SKM-1 treated with dmso at 0.1 percent for 144 hours (cell line): ENCODE data around the gene FUT8.
A peak's percentile ranks its signal among the peaks of the same experiment; 100 is the strongest.

Source experiments
- DNase-seq: peaks from one replicate; lab custom pipeline; 2025; ENCODE audit not compliant: unreplicated experiment; lab: John Stamatoyannopoulos, UW

Gene FUT8

GRCh38 chr14:65491274-65491673 is 78.7 kb downstream of the FUT8 start:
- no peak for DNase-seq

DNA sequence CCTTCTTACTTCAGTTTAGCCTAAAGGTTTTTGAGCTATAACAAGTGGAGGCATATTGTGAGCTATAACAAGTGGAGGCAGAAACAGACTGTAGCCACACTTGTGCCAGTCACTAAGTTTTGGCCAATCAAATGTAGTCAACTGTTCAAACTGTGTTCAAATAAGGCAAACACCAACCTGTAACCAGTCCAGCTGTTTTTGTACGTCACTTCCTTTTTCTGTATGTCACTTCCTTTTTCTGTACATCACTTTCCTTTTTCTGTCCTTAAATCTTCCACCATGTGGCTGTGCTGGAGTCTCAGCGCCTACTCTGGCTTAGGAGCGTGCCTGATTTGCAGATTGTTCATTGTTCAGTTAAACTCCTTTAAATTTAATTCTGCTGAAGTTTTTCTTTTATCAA is 79.7 kb downstream of the FUT8 start:
- peak; percentile 2 for DNase-seq

- no peak for DNase-seq
Measured at GRCh38 chr14:65495196-65495595, 82.7 kb downstream of the FUT8 start.

- no peak for DNase-seq
Measured at GRCh38 chr14:65496178-65496993, 83.9 kb downstream of the FUT8 start.

DNA sequence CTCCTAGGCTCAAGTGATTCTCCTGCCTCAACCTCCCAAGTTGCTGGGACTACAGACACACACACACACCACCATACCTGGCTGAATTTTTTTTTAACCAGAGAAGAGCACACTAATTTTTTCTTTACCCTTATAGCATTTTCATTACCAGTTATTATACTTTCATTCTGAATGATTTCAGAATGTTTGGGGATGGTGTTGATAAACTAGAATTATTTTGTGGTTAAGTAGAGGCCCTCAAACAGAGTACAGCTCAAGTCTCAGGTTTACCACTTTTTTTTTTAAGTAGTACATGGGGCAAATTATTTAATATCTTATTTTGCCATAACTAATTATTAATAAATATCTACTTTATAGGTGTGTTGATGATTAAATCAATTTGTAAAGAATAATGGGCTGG is 86.6 kb downstream of the FUT8 start:
- DNase-seq = no peak

GRCh38 chr14:65500075-65500474 is 87.5 kb downstream of the FUT8 start:
- no peak for DNase-seq

DNA sequence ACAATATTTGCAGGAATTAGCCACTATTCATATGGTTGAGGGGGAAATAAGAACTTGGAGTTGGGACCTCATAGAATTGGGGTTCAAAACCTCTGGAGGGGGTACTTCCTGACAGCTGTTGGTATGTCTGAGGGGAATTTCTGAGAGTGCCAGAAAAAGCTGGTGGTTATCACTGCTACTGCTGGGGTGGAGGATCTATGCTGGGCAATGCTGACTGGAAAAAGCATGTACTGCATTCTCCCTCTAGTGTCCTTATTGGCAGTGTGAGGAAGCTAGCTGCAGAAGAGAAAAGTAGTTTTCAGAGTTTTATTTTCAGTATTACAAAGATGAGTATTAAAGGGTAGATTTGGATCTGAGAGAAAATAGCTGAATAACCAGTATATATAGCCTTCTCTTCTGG is 88.8 kb downstream of the FUT8 start:
- DNase-seq = no peak

DNA sequence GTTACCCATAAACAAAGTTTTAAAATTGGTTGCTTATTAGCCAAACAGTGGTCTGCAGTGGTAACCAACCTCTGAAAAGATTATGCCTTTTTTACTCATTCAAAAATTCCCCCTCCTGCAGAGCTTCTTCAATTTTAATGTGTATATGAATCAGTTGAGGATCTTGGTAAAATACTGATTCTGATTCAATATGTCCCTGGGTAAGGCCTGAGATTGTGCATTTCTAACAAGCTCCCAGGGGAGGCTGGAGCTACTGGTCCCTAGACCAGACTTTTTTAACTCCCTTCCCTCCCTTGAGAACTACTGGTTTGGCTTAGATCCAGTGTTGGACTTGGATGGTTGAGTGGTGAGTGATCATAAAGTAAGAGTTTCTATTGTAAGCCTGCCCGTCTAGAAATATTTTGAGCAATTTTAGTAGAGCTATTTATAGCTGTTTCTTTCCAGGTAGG is 90.2 kb downstream of the FUT8 start:
- DNase-seq = no peak

- no peak for DNase-seq
Measured at GRCh38 chr14:65503771-65504170, 91.2 kb downstream of the FUT8 start.

DNA sequence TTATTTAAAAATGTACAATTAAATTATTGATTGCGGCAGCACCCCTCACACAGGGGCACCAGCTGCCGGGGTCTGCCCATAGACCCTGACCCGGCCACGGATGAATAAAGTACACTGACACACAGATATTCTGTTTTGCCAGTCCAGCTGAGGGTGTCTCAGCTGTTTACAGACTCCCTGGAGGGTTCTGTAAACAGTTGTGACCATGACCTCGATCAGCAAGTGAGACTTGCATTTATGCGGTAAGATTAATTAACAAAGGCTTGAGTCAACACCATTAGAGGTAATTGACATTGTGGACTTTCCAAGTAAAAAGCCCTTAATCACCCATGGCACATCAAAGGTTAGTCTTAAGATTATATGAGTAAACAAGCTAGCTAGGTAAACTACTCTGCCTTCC is 94.3 kb downstream of the FUT8 start:
- no peak for DNase-seq

DNA sequence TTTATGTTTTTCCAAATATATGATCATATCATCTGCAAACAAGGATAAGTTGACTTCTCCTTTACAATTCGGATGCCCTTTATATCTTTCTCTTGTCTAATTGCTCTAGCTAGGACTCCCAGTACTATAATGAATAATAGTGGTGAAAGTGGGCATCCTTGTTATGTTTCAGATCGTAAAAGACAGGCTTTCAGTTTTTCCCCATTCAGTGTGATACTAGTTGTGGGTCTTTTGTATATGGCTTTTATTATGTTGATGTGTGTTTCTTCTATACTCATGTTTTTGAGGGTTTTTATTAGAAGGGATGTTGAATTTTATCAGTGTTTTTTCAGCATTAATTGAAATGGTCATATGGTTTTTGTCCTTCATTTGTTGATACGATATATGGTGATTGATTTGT is 97.3 kb downstream of the FUT8 start:
- no peak for DNase-seq

DNA sequence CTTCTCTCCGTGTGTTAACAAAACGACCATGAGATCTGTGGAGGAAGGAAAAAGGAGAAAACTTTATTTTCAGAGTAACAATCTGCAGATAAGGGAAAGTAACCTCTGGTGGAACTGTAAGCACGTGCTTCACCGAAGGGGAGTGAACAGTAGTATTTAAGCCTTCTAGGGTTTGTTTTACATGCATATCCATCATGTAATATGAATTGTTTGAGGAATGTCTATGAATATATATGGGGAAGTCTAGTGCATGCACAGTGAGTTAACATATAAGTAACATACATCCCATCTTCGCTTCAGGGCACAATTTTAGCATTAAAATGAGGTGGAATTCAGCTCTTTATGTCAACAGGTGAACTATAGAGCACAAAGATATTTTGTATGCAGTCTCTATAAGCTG is 101.1 kb downstream of the FUT8 start:
- no peak for DNase-seq

- no peak for DNase-seq
Measured at GRCh38 chr14:65517635-65518542, 105.4 kb downstream of the FUT8 start.

DNA sequence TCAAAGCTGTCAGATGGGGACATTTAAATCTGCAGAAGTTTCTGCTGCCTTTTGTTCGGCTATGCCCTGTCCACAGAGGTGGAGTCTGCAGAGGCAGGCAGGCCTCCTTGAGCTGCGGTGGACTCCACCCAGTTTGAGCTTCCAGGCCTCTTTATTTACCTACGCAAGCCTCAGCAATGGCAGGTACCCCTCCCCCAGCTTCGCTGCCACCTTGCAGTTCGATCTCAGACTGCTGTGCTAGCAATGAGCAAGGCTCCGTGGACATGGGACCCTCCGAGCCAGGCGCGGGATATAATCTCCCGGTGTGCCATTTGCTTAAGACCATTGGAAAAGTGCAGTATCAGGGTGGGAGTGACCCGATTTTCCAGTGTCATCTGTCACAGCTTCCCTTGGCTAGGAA is 115.5 kb downstream of the FUT8 start:
- no peak for DNase-seq

DNA sequence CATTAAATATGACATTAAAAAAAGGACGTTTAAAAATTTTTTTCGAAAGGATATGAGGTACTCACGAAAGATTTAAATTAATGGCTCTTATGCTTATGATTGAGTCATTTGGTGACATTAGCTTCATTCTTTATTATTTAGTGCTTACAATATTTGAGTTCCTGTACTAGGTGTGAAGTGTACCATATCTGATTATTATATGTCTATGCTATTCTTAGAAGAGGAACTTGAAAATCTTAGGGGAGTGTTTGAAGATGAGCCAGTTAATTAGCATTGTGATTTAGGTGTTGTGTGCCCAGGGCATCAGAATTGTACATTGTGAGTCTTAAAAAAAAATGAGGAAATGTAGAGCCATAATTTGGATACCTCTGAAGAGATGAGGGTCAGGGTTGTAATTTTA is 118.6 kb downstream of the FUT8 start:
- DNase-seq = no peak

DNA sequence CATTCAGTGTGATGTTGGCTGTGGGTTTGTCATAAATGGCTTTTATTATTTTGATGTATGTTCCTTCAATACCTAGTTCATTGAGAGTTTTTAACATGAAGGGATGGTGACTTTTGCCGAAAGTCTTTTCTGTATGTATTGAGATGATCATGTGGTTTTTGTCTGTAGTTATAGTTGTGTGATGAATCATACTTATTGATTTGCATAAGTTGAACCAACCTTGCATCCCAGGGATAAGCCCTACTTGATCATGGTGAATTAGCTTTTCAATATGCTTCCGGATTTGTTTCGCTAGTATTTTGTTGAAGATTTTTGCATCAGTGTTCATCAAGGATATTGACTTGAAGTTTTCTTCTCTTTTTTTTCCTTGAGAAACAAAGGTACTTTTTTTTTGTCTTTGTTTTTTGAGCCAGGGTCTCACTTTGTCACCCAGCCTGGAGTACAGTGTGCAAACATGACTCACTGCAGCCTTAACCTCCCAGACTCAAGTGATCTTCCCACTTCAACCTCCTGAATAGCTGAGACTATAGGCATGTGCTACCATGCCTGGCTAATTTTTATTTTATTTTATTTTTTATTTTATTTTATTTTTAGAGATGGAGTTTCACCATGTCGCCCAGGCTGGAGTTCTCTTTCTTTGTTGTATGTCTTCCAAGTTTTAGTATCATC is 121.3 kb downstream of the FUT8 start:
- no peak for DNase-seq

GRCh38 chr14:65536781-65537423 is 124.4 kb downstream of the FUT8 start:
- no peak for DNase-seq

DNA sequence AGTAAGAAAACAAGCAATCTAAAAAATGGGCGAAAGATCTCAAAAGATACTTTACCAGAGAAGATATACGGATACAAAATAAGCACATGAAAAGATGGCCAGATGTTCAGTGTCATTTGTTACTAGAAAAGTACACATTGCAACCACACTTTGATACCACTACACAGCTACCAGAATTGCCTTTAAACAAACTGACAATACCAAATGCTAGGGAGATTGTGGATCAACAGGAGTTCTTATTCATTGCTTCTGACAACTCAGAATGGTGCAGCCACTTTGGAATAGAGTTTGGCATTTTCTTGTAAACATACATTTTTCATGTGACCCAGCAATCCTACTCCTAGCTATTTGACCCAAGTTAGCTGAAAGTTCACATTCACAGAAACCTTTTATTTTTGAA is 136.3 kb downstream of the FUT8 start:
- no peak for DNase-seq

- DNase-seq = no peak
Measured at GRCh38 chr14:65549429-65549828, 136.9 kb downstream of the FUT8 start.

DNA sequence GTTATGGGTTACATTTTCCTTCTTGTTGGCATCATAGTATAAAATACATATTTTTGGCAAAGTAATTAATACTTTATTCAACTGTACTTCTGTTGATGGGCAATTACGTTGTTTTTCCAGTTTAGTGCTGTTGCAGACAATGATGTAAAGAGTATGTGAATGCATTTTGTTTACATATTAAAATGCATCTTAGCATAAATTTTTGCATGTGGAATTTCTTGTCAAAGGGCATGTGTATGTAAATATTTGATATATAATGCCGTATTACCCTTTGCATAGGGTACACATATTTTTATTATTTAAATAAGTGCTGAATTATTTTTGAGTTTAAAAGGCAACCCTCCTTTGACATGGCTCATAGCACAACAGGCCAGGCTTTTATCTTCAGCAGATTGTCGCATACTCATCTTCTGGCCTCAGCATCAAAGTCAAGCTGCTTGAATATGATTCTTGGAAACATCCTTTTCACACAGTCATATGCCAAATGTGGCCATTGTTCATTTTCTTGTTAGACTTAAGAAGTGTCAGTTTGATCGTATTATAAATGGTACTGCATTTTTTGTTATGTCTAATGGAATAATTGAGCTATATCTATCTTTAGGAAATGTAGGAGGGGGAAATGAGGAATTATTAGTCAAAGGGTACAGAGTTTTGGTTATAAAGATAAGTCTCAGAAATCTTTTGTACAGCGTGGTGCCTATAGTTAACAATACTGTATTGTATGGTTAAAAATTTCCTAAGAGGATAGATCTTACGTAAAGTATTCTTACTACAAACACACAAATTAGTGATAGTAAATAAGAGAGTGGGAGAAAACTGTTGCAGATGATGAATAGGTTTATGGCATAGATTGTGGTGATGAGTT is 138.5 kb downstream of the FUT8 start:
- no peak for DNase-seq
